NT2/D1 (cell line): ENCODE data around the gene CFHR3.

Experiments
- SUZ12 ChIP-seq: IDR thresholded peaks from 2 replicates; pipeline ENCODE4 v1.6.1; 2011; ENCODE audit not compliant: insufficient read length, insufficient read depth; ENCODE audit errors: extremely low read depth
- YY1 ChIP-seq: IDR thresholded peaks from 2 replicates; pipeline ENCODE4 v1.6.1; 2011; ENCODE audit not compliant: insufficient read length, insufficient read depth
- ZNF274 ChIP-seq: IDR thresholded peaks from 2 replicates; pipeline ENCODE4 v1.6.1; 2011; ENCODE audit warnings: mild to moderate bottlenecking, low read depth, low read length

DNA sequence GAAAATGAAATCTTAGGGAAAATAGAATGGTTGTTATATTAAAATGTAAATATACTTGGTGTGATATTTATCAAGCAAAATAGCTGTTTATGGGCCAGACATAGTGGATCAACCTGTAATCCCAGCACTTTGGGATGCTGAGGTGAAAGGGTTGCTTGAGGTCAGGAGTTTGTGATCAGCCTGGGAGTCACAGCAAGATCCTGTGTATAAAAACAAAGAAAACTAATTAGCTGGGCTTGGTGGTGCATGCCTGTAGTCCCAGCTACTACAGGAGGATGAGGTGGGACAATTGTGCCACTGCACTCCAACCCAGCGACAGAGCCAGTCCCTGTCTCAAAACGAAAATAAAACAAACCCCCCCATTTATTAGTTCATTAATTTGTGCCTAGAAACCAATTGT is 23.3 kb downstream of the CFHR3 start:
- TF ChIP-seq ZNF274, result no peak
- no peak for TF ChIP-seq YY1
- TF ChIP-seq SUZ12, result no peak
